HCT116 (cell line): Measurements from ENCODE around the gene LDB2.

ENCODE experiments used
- CEBPB ChIP-seq: IDR thresholded peaks from 2 replicates; pipeline ENCODE4 v1.6.1; 2012; ENCODE audit warnings: low read depth
- EZH2 ChIP-seq: fragments of 200-600 bp; sonication (generic); IDR thresholded peaks from 2 replicates; pipeline ENCODE4 v1.6.1; 2017; ENCODE audit warnings: antibody characterized with exemption, mixed run types
- EZH2phosphoT487 ChIP-seq: fragments of 200-600 bp; IDR thresholded peaks from 2 replicates; pipeline ENCODE4 v1.6.1; 2018; ENCODE audit warnings: antibody characterized with exemption, borderline replicate concordance
- FOSL1 ChIP-seq: IDR thresholded peaks from 2 replicates; pipeline ENCODE4 v1.6.1; 2012; ENCODE audit warnings: low read depth
- JUND ChIP-seq: IDR thresholded peaks from 2 replicates; pipeline ENCODE4 v1.6.1; 2012
- POLR2A ChIP-seq: IDR thresholded peaks from 2 replicates; pipeline ENCODE4 v1.7.0; 2011; ENCODE audit warnings: borderline replicate concordance; ENCODE audit not compliant: insufficient read depth, insufficient read length; ENCODE audit errors: extremely low read depth
- POLR2AphosphoS5 ChIP-seq: IDR thresholded peaks from 2 replicates; pipeline ENCODE4 v1.6.1; 2011; ENCODE audit warnings: mild to moderate bottlenecking, low read depth, low read length, moderate library complexity
- RAD21 ChIP-seq: IDR thresholded peaks from 2 replicates; pipeline ENCODE4 v1.6.1; 2012; ENCODE audit warnings: low read depth, mild to moderate bottlenecking
- SIN3A ChIP-seq: IDR thresholded peaks from 2 replicates; pipeline ENCODE4 v1.6.1; 2012; ENCODE audit warnings: low read depth
- SP1 ChIP-seq: IDR thresholded peaks from 2 replicates; pipeline ENCODE4 v1.6.1; 2012; ENCODE audit warnings: low read depth
- ZNF274 ChIP-seq: fragments of 200-500 bp; sonication (Bioruptor generic); IDR thresholded peaks from 2 replicates; pipeline ENCODE4 v1.6.1; 2014; ENCODE audit warnings: mild to moderate bottlenecking, low read depth, low read length, inconsistent platforms
- TF ChIP-seq, protein P1 (sequence below): IDR thresholded peaks from 2 replicates; pipeline ENCODE4 v1.6.1; 2012
- TF ChIP-seq, protein P2 (sequence below), 3 experiments: fragments of 200-600 bp in 1 of 3; sonication (generic) in 1 of 3; IDR thresholded peaks in 2 of 3; conservative IDR thresholded peaks in 1 of 3; 2 replicates each; pipeline ENCODE4 v1.5.1; 2012 to 2017; ENCODE audit warnings: low read depth in 2 of 3, low read length in 2 of 3, antibody characterized with exemption in 1 of 3, borderline replicate concordance in 1 of 3, control low read depth in 1 of 3, mild to moderate bottlenecking in 1 of 3, mixed read lengths in 1 of 3, mixed run types in 1 of 3, moderate library complexity in 1 of 3; ENCODE audit not compliant: insufficient read depth in 1 of 3
- TF ChIP-seq, protein P3 (sequence below): IDR thresholded peaks from 2 replicates; pipeline ENCODE4 v1.6.1; 2012; ENCODE audit warnings: low read depth

DNA sequence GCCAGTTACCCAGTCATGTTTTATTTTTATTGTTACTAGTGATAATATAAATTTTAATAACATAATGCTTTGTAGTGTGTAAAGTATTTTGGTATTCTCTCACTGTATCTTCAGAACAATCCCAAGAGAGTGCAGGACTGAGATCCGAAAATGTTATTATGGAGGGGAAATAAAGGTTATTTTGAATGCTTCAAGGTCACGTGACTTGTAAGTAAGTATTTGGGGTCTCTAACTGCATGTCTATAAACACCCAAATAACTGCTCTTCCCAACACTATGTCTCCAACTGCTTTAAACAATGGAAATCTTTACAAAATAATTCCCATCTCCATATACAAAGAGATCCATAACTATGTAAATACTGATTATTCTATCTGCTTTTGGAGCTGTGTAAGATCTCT lies 302.2 kb downstream of the LDB2 start:
- TF ChIP-seq CEBPB = no peak
- no peak for TF ChIP-seq ZNF274
- TF ChIP-seq, protein P1, sequence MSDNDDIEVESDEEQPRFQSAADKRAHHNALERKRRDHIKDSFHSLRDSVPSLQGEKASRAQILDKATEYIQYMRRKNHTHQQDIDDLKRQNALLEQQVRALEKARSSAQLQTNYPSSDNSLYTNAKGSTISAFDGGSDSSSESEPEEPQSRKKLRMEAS = no peak
- TF ChIP-seq, protein P2, sequence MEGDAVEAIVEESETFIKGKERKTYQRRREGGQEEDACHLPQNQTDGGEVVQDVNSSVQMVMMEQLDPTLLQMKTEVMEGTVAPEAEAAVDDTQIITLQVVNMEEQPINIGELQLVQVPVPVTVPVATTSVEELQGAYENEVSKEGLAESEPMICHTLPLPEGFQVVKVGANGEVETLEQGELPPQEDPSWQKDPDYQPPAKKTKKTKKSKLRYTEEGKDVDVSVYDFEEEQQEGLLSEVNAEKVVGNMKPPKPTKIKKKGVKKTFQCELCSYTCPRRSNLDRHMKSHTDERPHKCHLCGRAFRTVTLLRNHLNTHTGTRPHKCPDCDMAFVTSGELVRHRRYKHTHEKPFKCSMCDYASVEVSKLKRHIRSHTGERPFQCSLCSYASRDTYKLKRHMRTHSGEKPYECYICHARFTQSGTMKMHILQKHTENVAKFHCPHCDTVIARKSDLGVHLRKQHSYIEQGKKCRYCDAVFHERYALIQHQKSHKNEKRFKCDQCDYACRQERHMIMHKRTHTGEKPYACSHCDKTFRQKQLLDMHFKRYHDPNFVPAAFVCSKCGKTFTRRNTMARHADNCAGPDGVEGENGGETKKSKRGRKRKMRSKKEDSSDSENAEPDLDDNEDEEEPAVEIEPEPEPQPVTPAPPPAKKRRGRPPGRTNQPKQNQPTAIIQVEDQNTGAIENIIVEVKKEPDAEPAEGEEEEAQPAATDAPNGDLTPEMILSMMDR (IDR thresholded peaks at IDR 0.05 in 2 of 3, conservative IDR thresholded peaks at IDR 0.05 in 1 of 3; ENCODE audit: borderline replicate concordance in 1 of 3, insufficient read depth in 1 of 3, low read depth in 2 of 3, low read length in 2 of 3) = no peak
- TF ChIP-seq POLR2AphosphoS5 = no peak
- TF ChIP-seq, protein P3, sequence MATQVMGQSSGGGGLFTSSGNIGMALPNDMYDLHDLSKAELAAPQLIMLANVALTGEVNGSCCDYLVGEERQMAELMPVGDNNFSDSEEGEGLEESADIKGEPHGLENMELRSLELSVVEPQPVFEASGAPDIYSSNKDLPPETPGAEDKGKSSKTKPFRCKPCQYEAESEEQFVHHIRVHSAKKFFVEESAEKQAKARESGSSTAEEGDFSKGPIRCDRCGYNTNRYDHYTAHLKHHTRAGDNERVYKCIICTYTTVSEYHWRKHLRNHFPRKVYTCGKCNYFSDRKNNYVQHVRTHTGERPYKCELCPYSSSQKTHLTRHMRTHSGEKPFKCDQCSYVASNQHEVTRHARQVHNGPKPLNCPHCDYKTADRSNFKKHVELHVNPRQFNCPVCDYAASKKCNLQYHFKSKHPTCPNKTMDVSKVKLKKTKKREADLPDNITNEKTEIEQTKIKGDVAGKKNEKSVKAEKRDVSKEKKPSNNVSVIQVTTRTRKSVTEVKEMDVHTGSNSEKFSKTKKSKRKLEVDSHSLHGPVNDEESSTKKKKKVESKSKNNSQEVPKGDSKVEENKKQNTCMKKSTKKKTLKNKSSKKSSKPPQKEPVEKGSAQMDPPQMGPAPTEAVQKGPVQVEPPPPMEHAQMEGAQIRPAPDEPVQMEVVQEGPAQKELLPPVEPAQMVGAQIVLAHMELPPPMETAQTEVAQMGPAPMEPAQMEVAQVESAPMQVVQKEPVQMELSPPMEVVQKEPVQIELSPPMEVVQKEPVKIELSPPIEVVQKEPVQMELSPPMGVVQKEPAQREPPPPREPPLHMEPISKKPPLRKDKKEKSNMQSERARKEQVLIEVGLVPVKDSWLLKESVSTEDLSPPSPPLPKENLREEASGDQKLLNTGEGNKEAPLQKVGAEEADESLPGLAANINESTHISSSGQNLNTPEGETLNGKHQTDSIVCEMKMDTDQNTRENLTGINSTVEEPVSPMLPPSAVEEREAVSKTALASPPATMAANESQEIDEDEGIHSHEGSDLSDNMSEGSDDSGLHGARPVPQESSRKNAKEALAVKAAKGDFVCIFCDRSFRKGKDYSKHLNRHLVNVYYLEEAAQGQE = no peak
- no peak for TF ChIP-seq POLR2A
- no peak for TF ChIP-seq EZH2
- no peak for TF ChIP-seq SP1
- no peak for TF ChIP-seq SIN3A
- TF ChIP-seq EZH2phosphoT487 = no peak
- no peak for TF ChIP-seq RAD21
- TF ChIP-seq FOSL1 = no peak
- no peak for TF ChIP-seq JUND
